ENCODE data around the gene GMIP. TPM values are rescaled to one million over a fixed set of nuclear protein-coding genes. Genes with fewer than 3 reads are reported as not detected.

The GMIP gene
- total RNA-seq, 1 donor from 2014 or later: 17.0 TPM

GRCh38 chr19:19642506-19643157 is 825 bp downstream of the GMIP start:
- no peak for TF ChIP-seq CTCF (conservative IDR thresholded peaks at IDR 0.05; ENCODE audit: low read depth, low read length)
- DNase-seq (ENCODE audit: low read depth): no peak
- peak overlapping the region; percentile 97 for H3K4me3 ChIP-seq (ENCODE audit: low read depth, low read length)

- DNase-seq (ENCODE audit: low read depth): no peak
- TF ChIP-seq CTCF (conservative IDR thresholded peaks at IDR 0.05; ENCODE audit: low read depth, low read length): no peak
- no peak overlapping the region for H3K4me3 ChIP-seq (ENCODE audit: low read depth, low read length)
These were observed 5.8 kb downstream of the GMIP start for GRCh38 chr19:19637523-19638251.

- DNase-seq (ENCODE audit: low read depth): no peak
- no peak for TF ChIP-seq CTCF (conservative IDR thresholded peaks at IDR 0.05; ENCODE audit: low read depth, low read length)
- H3K4me3 ChIP-seq (ENCODE audit: low read depth, low read length): no peak overlapping the region
These were observed 6.3 kb downstream of the GMIP start for GRCh38 chr19:19637186-19637522.

GRCh38 chr19:19636573-19637185 is 6.8 kb downstream of the GMIP start:
- DNase-seq (ENCODE audit: low read depth): no peak
- no peak overlapping the region for H3K4me3 ChIP-seq (ENCODE audit: low read depth, low read length)
- TF ChIP-seq CTCF (conservative IDR thresholded peaks at IDR 0.05; ENCODE audit: low read depth, low read length): no peak

GRCh38 chr19:19635313-19635702 is 8.1 kb downstream of the GMIP start:
- no peak overlapping the region for H3K4me3 ChIP-seq (ENCODE audit: low read depth, low read length)
- DNase-seq (ENCODE audit: low read depth): no peak
- no peak for TF ChIP-seq CTCF (conservative IDR thresholded peaks at IDR 0.05; ENCODE audit: low read depth, low read length)

- no peak for TF ChIP-seq CTCF (conservative IDR thresholded peaks at IDR 0.05; ENCODE audit: low read depth, low read length)
- no peak overlapping the region for H3K4me3 ChIP-seq (ENCODE audit: low read depth, low read length)
- no peak for DNase-seq (ENCODE audit: low read depth)
These were observed 8.7 kb downstream of the GMIP start for GRCh38 chr19:19634516-19635312.
